Adrenal gland (tissue), 5 donors: ENCODE measurements around the gene EXOC4.

Experiments
- CTCF ChIP-seq, 6 experiments: fragments of 450-650 bp in 4 of 6; fragments of 200-600 bp in 2 of 6; sonication (generic) in 1 of 6; IDR thresholded peaks; 1 replicate in 5 of 6; 2 replicates in 1 of 6; pipeline versions ENCODE4 v1.5.1 to v1.8.0; 2016 to 2021; ENCODE audit warnings: antibody characterized with exemption in 6 of 6, mild to moderate bottlenecking in 2 of 6, moderate library complexity in 1 of 6
- POLR2A ChIP-seq, 2 donors: fragments of 450-650 bp; IDR thresholded peaks; one replicate each; pipeline ENCODE4 v1.6.1; 2017; ENCODE audit warnings: antibody characterized with exemption in 2 of 2, mild to moderate bottlenecking in 2 of 2, moderate library complexity in 1 of 2
- donor health status: DM: no; HTN: no; CAD: no.

- TF ChIP-seq CTCF (IDR thresholded peaks at IDR 0.05) (no peak), POLR2A (IDR thresholded peaks at IDR 0.05) (no peak)
These were observed 281.9 kb downstream of the EXOC4 start for GRCh38 chr7:133534816-133535215.
